Measurements from ENCODE around the gene MUSK.

The MUSK gene

DNA sequence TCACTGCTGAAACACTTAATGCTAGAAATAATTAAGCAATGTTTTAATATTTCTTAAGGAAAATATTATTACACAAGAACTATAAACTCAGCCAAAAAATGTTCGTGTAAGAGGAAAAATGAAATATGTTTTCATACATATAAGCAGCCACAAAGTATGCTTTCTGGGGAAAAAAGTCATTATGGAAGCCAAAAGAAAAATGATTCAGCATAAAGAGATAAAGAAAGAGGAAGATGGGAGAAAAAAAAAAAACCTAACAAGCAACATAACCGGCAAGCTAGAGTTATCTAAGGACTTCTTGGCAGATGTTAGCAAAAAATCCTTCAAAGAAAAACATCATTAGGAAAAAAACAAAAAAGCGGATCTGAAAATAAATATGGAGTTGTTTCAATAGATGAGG lies 179.1 kb downstream of the MUSK start:
- in situ Hi-C loops (cut with HindIII; ENCODE audit: low sequenced_read_pairs) = no loop called here

DNA sequence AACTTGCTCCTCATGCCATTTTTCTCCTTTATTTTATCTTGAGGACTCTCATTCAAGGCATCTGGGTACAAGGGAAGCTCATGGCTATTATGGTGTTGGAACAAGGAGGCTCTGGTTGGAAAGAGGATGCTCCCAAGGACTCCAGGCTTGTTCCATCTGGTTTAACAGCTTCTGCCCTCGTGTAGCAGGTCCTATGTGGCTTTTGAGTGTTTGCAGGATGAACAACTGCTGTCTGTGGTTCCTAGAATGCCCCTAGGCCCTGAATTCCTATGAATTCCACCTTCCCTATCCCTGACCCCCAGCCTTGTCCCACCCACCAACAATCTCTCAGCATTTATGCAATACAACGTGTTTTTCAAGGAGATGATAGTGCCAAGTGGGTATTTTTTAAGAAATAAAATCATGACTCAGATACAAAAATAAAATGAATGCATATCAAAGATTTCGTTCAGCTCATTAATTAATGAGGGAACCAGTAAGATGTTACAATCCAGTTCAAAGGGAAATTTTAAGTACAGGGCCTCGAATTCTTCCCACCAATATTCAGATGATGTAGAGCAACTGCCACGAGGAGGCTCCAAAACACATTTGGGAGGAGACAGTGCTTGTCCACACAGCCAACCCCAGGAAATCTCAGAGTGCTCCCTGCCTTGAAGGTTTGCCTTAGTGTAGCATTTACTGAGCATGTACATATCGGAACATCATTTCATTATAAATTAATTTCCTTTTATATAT lies 182.0 kb downstream of the MUSK start:
- in situ Hi-C loops (cut with HindIII; ENCODE audit: low sequenced_read_pairs) = no loop called here
